HEK293 (cell line): Measurements from ENCODE around the gene C5orf34.
"Not testable (repeated sequence)": the region's sequence is repeated elsewhere in the genome, so short reads cannot be mapped to it uniquely, and the experiment has no call there.

Experiments used
- CTCF ChIA-PET: fragments of 350-600 bp; formaldehyde crosslinking; extraction: SDS; loops from one replicate; lab custom pipeline; 2021; ENCODE audit warnings: antibody characterized with exemption; lab: Yijun Ruan, JAX
- POLR2A ChIA-PET: fragments of 300-600 bp; formaldehyde crosslinking; extraction: SDS; loops from one replicate; lab custom pipeline; 2020; ENCODE audit warnings: antibody characterized with exemption, inconsistent platforms; lab: Yijun Ruan, JAX
- H3K27ac ChIP-seq: fragments of 200-500 bp; sonication (Bioruptor generic); 2 replicates; pipeline ENCODE4 v1.5.1; 2014; ENCODE audit warnings: low read depth, low read length, control low read depth, inconsistent platforms; ENCODE audit errors: extremely low read depth
- H3K36me3 ChIP-seq, 2 experiments: fragments of 200-500 bp in 1 of 2; sonication (Bioruptor generic) in 1 of 2; 1 replicate in 1 of 2; 2 replicates in 1 of 2; pipeline ENCODE4 v1.5.1; 2014 to 2017; ENCODE audit warnings: inconsistent platforms in 2 of 2, low read length in 2 of 2; ENCODE audit not compliant: control insufficient read depth in 2 of 2, insufficient read depth in 1 of 2
- H3K4me1 ChIP-seq: fragments of 200-500 bp; sonication (Bioruptor generic); 2 replicates; pipeline ENCODE4 v1.5.1; 2014; ENCODE audit warnings: mild to moderate bottlenecking, low read length, inconsistent platforms; ENCODE audit not compliant: control insufficient read depth, insufficient read depth
- H3K4me3 ChIP-seq: 2 replicates; pipeline ENCODE4 v1.5.1; 2011; ENCODE audit warnings: low read depth, mild to moderate bottlenecking, control low read depth, low read length, moderate library complexity
- H3K9me3 ChIP-seq: fragments of 200-500 bp; sonication (Bioruptor generic); 2 replicates; pipeline ENCODE4 v1.5.1; 2014; ENCODE audit warnings: low read depth, low read length, inconsistent platforms; ENCODE audit not compliant: control insufficient read depth, insufficient read depth
- KLF8 ChIP-seq: fragments of 450-650 bp; formaldehyde crosslinking; IDR thresholded peaks from 2 replicates; pipeline ENCODE4 v1.5.1; 2016; ENCODE audit warnings: missing biosample characterization, missing genetic modification characterization
- OSR2 ChIP-seq: fragments of 450-650 bp; formaldehyde crosslinking; IDR thresholded peaks from 2 replicates; pipeline ENCODE4 v1.5.1; 2016; ENCODE audit warnings: missing biosample characterization, missing genetic modification characterization
- SALL2 ChIP-seq: fragments of 450-650 bp; formaldehyde crosslinking; IDR thresholded peaks from 2 replicates; pipeline ENCODE4 v1.5.0; 2017; ENCODE audit warnings: missing biosample characterization, mild to moderate bottlenecking, missing genetic modification characterization, borderline replicate concordance
- SCRT2 ChIP-seq: fragments of 450-650 bp; formaldehyde crosslinking; IDR thresholded peaks from 2 replicates; pipeline ENCODE4 v1.5.1; 2016; ENCODE audit warnings: missing biosample characterization, missing genetic modification characterization
- ZBTB1 ChIP-seq: fragments of 450-650 bp; formaldehyde crosslinking; IDR thresholded peaks from 2 replicates; pipeline ENCODE4 v1.5.1; 2016; ENCODE audit warnings: missing biosample characterization, missing genetic modification characterization
- ZBTB17 ChIP-seq: fragments of 450-650 bp; formaldehyde crosslinking; IDR thresholded peaks from 2 replicates; pipeline ENCODE4 v1.5.1; 2016; ENCODE audit warnings: missing biosample characterization, missing genetic modification characterization
- ZBTB48 ChIP-seq: fragments of 450-650 bp; formaldehyde crosslinking; IDR thresholded peaks from 2 replicates; pipeline ENCODE4 v1.5.1; 2016; ENCODE audit warnings: missing biosample characterization, missing genetic modification characterization
- ZFP41 ChIP-seq: fragments of 450-650 bp; formaldehyde crosslinking; IDR thresholded peaks from 2 replicates; pipeline ENCODE4 v1.5.1; 2016; ENCODE audit warnings: missing biosample characterization, missing genetic modification characterization, borderline replicate concordance
- ZNF121 ChIP-seq: fragments of 450-650 bp; formaldehyde crosslinking; IDR thresholded peaks from 2 replicates; pipeline ENCODE4 v1.5.1; 2016; ENCODE audit warnings: missing biosample characterization, missing genetic modification characterization
- ZNF140 ChIP-seq: fragments of 450-650 bp; formaldehyde crosslinking; IDR thresholded peaks from 2 replicates; pipeline ENCODE4 v1.5.1; 2016; ENCODE audit warnings: missing biosample characterization, missing genetic modification characterization
- ZNF223 ChIP-seq: fragments of 450-650 bp; formaldehyde crosslinking; IDR thresholded peaks from 2 replicates; pipeline ENCODE4 v1.5.1; 2016; ENCODE audit warnings: missing biosample characterization, missing genetic modification characterization
- ZNF23 ChIP-seq: fragments of 450-650 bp; formaldehyde crosslinking; IDR thresholded peaks from 2 replicates; pipeline ENCODE4 v1.5.1; 2016; ENCODE audit warnings: missing biosample characterization, missing genetic modification characterization, borderline replicate concordance
- ZNF350 ChIP-seq: fragments of 450-650 bp; formaldehyde crosslinking; IDR thresholded peaks from 2 replicates; pipeline ENCODE4 v1.5.0; 2017; ENCODE audit warnings: missing biosample characterization, mild to moderate bottlenecking, missing genetic modification characterization
- ZNF366 ChIP-seq: fragments of 450-650 bp; formaldehyde crosslinking; conservative IDR thresholded peaks from 2 replicates; pipeline ENCODE4 v1.5.1; 2016; ENCODE audit warnings: missing biosample characterization, missing genetic modification characterization
- ZNF473 ChIP-seq: fragments of 450-650 bp; formaldehyde crosslinking; IDR thresholded peaks from 2 replicates; pipeline ENCODE4 v1.5.1; 2017; ENCODE audit warnings: missing biosample characterization, missing genetic modification characterization
- ZNF48 ChIP-seq: fragments of 450-650 bp; formaldehyde crosslinking; IDR thresholded peaks from 2 replicates; pipeline ENCODE4 v1.5.1; 2016; ENCODE audit warnings: missing biosample characterization, missing genetic modification characterization
- ZNF561 ChIP-seq: fragments of 450-650 bp; IDR thresholded peaks from 2 replicates; pipeline ENCODE4 v1.5.1; 2018; ENCODE audit warnings: missing biosample characterization, missing genetic modification characterization, borderline replicate concordance
- ZNF571 ChIP-seq: fragments of 450-650 bp; formaldehyde crosslinking; IDR thresholded peaks from 2 replicates; pipeline ENCODE4 v1.5.0; 2017; ENCODE audit warnings: missing biosample characterization, missing genetic modification characterization
- ZSCAN30 ChIP-seq: fragments of 450-650 bp; IDR thresholded peaks from 2 replicates; pipeline ENCODE4 v1.5.1; 2018; ENCODE audit warnings: missing biosample characterization, mild to moderate bottlenecking, missing genetic modification characterization, moderate library complexity
- TF ChIP-seq, protein P1 (sequence below): sonication (generic); formaldehyde crosslinking; IDR thresholded peaks from 2 replicates; pipeline ENCODE4 v1.8.1; 2022; ENCODE audit warnings: mild to moderate bottlenecking, moderate library complexity, missing genetic modification reagents
- TF ChIP-seq, protein P2 (sequence below): fragments of 450-650 bp; formaldehyde crosslinking; IDR thresholded peaks from 2 replicates; pipeline ENCODE4 v1.5.1; 2016; ENCODE audit warnings: missing biosample characterization, missing genetic modification characterization
- TF ChIP-seq, protein P3 (sequence below): fragments of 450-650 bp; formaldehyde crosslinking; IDR thresholded peaks from 2 replicates; pipeline ENCODE4 v1.5.1; 2016; ENCODE audit warnings: missing biosample characterization, missing genetic modification characterization

Gene C5orf34

DNA sequence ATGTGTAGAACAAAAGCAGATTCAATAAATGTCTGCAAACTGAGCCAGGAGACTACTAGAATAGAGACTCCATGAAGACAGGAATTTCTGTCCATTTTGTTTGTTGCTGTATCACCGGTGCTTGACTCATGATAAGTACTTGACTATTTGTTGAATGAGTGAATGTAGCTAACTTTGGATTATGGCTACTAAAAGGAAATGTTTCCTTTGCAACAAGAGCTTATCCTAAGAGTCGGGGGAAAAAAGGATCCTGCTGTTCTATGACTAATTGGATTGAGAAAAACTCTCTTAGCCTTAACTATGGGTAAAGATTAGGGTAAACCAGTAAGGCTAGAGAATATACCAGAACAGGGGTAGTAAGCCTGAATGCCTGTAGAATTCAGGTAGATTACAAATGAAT is 38.4 kb upstream of the C5orf34 start:
- Histone ChIP-seq H3K9me3 (no peaks in the 10 kb centered on the region), H3K27ac (no peak overlapping the region)
- CTCF ChIA-PET, result interaction anchor here (0.6 to 1.1 kb wide), 4 partner anchors 8 to 78 kb away, joined by 3 to 4 read pairs (median 3); no protein-coding TSS in a partner anchor
- POLR2A ChIA-PET, result interaction anchor here (1.0 to 2.0 kb wide), 2 partner anchors 38 to 69 kb away, joined by 3 to 6 read pairs (median 6); partner anchors contain the start of genes C5orf34 and TMEM267
- TF ChIP-seq OSR2 (tag by site-specific recombination), result no peak
- TF ChIP-seq ZNF473 (tag by site-specific recombination), result no peak
- TF ChIP-seq, protein P1, sequence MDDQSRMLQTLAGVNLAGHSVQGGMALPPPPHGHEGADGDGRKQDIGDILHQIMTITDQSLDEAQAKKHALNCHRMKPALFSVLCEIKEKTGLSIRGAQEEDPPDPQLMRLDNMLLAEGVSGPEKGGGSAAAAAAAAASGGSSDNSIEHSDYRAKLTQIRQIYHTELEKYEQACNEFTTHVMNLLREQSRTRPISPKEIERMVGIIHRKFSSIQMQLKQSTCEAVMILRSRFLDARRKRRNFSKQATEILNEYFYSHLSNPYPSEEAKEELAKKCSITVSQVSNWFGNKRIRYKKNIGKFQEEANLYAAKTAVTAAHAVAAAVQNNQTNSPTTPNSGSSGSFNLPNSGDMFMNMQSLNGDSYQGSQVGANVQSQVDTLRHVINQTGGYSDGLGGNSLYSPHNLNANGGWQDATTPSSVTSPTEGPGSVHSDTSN (CRISPR knock-in tag), result no peak
- TF ChIP-seq ZBTB48 (tag by site-specific recombination), result no peak
- TF ChIP-seq ZNF140, result no peak
- TF ChIP-seq ZNF23, result no peak
- TF ChIP-seq ZNF121 (tag by site-specific recombination), result no peak
- TF ChIP-seq SALL2, result no peak
- no peak for TF ChIP-seq ZFP41 (tag by site-specific recombination)
- TF ChIP-seq ZSCAN30 (tag by site-specific recombination), result no peak
- TF ChIP-seq, protein P2, sequence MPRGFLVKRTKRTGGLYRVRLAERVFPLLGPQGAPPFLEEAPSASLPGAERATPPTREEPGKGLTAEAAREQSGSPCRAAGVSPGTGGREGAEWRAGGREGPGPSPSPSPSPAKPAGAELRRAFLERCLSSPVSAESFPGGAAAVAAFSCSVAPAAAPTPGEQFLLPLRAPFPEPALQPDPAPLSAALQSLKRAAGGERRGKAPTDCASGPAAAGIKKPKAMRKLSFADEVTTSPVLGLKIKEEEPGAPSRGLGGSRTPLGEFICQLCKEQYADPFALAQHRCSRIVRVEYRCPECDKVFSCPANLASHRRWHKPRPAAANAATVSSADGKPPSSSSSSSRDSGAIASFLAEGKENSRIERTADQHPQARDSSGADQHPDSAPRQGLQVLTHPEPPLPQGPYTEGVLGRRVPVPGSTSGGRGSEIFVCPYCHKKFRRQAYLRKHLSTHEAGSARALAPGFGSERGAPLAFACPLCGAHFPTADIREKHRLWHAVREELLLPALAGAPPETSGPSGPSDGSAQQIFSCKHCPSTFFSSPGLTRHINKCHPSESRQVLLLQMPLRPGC (tag by site-specific recombination), result no peak
- TF ChIP-seq ZNF223 (tag by site-specific recombination), result no peak
- TF ChIP-seq ZNF571 (tag by site-specific recombination), result no peak
- TF ChIP-seq ZBTB1 (tag by site-specific recombination), result no peak
- no peak for TF ChIP-seq ZNF48 (tag by site-specific recombination)
- TF ChIP-seq ZNF561 (tag by site-specific recombination), result no peak
- TF ChIP-seq, protein P3, sequence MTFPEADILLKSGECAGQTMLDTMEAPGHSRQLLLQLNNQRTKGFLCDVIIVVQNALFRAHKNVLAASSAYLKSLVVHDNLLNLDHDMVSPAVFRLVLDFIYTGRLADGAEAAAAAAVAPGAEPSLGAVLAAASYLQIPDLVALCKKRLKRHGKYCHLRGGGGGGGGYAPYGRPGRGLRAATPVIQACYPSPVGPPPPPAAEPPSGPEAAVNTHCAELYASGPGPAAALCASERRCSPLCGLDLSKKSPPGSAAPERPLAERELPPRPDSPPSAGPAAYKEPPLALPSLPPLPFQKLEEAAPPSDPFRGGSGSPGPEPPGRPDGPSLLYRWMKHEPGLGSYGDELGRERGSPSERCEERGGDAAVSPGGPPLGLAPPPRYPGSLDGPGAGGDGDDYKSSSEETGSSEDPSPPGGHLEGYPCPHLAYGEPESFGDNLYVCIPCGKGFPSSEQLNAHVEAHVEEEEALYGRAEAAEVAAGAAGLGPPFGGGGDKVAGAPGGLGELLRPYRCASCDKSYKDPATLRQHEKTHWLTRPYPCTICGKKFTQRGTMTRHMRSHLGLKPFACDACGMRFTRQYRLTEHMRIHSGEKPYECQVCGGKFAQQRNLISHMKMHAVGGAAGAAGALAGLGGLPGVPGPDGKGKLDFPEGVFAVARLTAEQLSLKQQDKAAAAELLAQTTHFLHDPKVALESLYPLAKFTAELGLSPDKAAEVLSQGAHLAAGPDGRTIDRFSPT (tag by site-specific recombination), result no peak
- no peak for TF ChIP-seq ZNF366 (tag by site-specific recombination)
- TF ChIP-seq SCRT2 (tag by site-specific recombination), result no peak
- TF ChIP-seq, all 188 proteins: peak for 0
- peaks cover 47 to 65% of the 10 kb centered on the region in 2 experiments for H3K36me3 ChIP-seq
- peaks cover 13% of the 10 kb centered on the region; the same call in 1 of the 2 replicates for H3K4me1 ChIP-seq
- H3K4me3 ChIP-seq, result no peak overlapping the region

DNA sequence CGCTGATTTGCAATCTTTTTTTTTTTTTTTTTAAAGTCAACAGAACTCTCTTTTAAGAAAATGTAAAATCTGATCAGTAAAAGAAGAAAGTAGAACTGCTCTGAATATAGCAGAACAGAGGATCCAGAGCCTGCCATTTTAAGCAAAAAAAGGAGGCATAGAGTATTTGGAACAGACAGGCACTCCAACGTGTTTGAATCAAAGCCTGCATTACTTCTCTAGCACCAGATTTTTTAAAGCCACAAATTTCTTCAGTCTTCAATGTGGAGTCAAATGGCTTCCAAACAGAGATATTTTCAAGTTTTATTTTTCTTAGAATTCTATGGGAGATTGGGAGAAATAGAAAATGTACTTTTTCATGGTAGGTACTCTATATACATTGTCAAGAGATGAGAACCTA is 36.8 kb upstream of the C5orf34 start:
- no peak overlapping the region for H3K27ac ChIP-seq
- no peak overlapping the region for H3K4me3 ChIP-seq
- H3K4me1 ChIP-seq, result peaks cover 13% of the 10 kb centered on the region; the same call in 1 of the 2 replicates
- no peaks in the 10 kb centered on the region for H3K9me3 ChIP-seq
- POLR2A ChIA-PET, result no interaction called here
- CTCF ChIA-PET, result interaction anchor here (0.6 kb wide), 1 partner anchor 56 kb away, joined by 3 read pairs; no protein-coding TSS in a partner anchor
- H3K36me3 ChIP-seq, result peaks cover 59 to 82% of the 10 kb centered on the region in 2 experiments
- TF ChIP-seq ZBTB17 (tag by site-specific recombination), result no peak
- TF ChIP-seq ZFP41 (tag by site-specific recombination), result no peak
- TF ChIP-seq ZNF223 (tag by site-specific recombination), result no peak
- TF ChIP-seq ZNF571 (tag by site-specific recombination), result no peak
- TF ChIP-seq KLF8, result no peak
- TF ChIP-seq, protein P2 (tag by site-specific recombination), result no peak
- no peak for TF ChIP-seq ZNF350 (tag by site-specific recombination)

DNA sequence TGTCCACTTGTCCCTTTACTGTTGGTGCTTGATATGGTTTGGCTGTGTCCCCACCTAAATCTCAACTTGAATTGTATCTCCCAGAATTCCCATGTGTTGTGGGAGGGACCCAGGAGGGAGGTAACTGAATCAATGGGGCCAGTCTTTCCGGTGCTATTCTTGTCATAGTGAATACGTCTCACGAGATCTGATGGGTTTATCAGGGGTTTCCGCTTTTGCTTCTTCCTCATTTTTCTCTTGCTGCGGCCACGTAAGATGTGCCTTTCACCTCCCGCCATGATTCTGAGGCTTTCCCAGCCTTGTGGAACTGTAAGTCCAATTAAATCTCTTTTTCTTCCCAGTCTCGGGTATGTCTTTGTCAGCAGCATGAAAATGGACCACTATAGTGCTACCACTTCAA is 34.3 kb upstream of the C5orf34 start:
- H3K9me3 ChIP-seq, H3K4me3 ChIP-seq, H3K27ac ChIP-seq, POLR2A ChIA-PET, CTCF ChIA-PET, H3K4me1 ChIP-seq: not testable (repeated sequence)
- H3K36me3 ChIP-seq, result peaks cover 72 to 95% of the 10 kb centered on the region in 2 experiments
